ENCODE data around the gene LAMA5.
A peak's percentile ranks its signal among the peaks of the same experiment; 100 is the strongest.

DNA sequence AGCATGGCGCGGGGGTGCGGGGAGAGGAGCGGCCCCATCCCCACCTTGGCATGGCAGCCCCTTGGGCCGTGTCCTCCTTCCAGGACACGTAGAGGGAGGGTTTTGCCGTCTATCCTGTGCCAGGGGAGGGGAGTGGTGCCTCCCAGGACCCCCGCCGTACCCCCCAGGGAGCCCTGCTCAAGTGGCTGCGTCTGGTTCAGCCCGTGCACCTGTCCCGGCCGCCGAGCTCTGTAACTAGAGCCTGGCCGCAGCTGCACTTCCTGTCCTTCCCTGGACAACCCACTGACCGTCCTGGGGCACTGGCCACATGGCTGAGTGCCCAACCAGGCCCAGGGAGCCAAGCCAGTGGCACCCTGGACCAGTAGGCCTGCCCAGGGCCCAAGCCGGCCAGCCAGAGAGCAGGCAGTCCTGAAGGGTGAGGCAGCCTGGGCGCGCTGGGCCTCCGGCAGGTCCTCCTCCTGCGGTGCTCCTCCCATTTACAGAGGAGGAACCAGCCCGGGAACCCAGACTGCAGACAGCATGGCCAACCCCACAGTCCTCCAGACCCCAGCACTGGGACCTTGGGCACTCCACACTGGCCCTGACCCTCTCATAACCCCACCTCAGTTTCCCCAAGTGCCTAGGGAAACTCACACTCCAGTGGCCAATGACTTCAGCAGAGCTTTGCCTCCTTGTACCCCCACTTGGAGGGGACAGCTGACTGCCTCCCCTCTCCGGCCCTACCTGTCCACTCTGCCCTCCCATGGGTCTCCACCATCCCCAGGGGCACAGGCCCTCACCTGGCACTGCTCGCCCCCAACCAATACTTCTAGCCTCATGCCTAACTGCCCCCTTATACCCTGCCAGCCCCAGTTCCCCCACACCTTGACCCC lies 8.7 kb downstream of the LAMA5 start:
- TF ChIP-seq, protein P1, sequence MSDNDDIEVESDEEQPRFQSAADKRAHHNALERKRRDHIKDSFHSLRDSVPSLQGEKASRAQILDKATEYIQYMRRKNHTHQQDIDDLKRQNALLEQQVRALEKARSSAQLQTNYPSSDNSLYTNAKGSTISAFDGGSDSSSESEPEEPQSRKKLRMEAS (IDR thresholded peaks at IDR 0.05): peak; percentile 70
- TF ChIP-seq TEAD4 (IDR thresholded peaks at IDR 0.05): peak; percentile 83
- TF ChIP-seq FOXM1 (IDR thresholded peaks at IDR 0.05; ENCODE audit: borderline replicate concordance, low read depth): peak; percentile 87
- TF ChIP-seq, protein P2, sequence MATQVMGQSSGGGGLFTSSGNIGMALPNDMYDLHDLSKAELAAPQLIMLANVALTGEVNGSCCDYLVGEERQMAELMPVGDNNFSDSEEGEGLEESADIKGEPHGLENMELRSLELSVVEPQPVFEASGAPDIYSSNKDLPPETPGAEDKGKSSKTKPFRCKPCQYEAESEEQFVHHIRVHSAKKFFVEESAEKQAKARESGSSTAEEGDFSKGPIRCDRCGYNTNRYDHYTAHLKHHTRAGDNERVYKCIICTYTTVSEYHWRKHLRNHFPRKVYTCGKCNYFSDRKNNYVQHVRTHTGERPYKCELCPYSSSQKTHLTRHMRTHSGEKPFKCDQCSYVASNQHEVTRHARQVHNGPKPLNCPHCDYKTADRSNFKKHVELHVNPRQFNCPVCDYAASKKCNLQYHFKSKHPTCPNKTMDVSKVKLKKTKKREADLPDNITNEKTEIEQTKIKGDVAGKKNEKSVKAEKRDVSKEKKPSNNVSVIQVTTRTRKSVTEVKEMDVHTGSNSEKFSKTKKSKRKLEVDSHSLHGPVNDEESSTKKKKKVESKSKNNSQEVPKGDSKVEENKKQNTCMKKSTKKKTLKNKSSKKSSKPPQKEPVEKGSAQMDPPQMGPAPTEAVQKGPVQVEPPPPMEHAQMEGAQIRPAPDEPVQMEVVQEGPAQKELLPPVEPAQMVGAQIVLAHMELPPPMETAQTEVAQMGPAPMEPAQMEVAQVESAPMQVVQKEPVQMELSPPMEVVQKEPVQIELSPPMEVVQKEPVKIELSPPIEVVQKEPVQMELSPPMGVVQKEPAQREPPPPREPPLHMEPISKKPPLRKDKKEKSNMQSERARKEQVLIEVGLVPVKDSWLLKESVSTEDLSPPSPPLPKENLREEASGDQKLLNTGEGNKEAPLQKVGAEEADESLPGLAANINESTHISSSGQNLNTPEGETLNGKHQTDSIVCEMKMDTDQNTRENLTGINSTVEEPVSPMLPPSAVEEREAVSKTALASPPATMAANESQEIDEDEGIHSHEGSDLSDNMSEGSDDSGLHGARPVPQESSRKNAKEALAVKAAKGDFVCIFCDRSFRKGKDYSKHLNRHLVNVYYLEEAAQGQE (IDR thresholded peaks at IDR 0.05; ENCODE audit: low read depth): 0 out of 2 replicates have a peak, but pooled peaks have one; percentile 12
- TF ChIP-seq RAD21 (IDR thresholded peaks at IDR 0.05; ENCODE audit: low read depth): peak; percentile 18; the same call in 1 of the 2 replicates
- no peak for TF ChIP-seq CREB1 (IDR thresholded peaks at IDR 0.05; ENCODE audit: low read depth)
- peak; percentile 97 for TF ChIP-seq EP300 (IDR thresholded peaks at IDR 0.05; ENCODE audit: borderline replicate concordance)
- TF ChIP-seq NFIC (IDR thresholded peaks at IDR 0.05): peak; percentile 98
